C4-2B (cell line): ENCODE data around the gene SCUBE3.

Source experiments
- ZFX ChIP-seq: fragments of 450-650 bp; IDR thresholded peaks from 2 replicates; pipeline ENCODE4 v1.6.1; 2017
- TF ChIP-seq, protein P1 (sequence below): fragments of 450-650 bp; conservative IDR thresholded peaks from 2 replicates; pipeline ENCODE4 v1.5.1; 2017; ENCODE audit warnings: mild to moderate bottlenecking

DNA sequence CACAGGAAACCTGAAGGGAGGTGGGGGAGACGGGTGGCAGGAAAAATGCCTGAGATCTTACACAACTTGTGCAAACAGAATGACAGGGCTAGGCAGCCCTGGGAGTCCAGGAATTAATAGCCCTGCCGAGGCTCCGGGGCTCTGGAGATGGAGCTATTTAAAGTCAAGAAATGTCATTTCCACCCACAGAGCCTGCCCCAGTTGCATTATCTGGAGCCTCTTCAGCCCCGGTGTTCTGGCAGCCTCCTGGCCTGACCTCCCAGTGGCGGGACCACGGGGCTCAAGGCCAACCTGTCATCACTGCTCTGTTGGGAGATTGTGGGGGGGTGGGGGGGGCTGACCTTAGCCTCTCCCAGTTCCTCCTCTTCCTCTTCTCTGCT lies 28.5 kb upstream of the SCUBE3 start:
- TF ChIP-seq, protein P1, sequence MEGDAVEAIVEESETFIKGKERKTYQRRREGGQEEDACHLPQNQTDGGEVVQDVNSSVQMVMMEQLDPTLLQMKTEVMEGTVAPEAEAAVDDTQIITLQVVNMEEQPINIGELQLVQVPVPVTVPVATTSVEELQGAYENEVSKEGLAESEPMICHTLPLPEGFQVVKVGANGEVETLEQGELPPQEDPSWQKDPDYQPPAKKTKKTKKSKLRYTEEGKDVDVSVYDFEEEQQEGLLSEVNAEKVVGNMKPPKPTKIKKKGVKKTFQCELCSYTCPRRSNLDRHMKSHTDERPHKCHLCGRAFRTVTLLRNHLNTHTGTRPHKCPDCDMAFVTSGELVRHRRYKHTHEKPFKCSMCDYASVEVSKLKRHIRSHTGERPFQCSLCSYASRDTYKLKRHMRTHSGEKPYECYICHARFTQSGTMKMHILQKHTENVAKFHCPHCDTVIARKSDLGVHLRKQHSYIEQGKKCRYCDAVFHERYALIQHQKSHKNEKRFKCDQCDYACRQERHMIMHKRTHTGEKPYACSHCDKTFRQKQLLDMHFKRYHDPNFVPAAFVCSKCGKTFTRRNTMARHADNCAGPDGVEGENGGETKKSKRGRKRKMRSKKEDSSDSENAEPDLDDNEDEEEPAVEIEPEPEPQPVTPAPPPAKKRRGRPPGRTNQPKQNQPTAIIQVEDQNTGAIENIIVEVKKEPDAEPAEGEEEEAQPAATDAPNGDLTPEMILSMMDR, result no peak
- TF ChIP-seq ZFX, result no peak
